GM12878 (cell line): Measurements from ENCODE around the gene ENGASE. TPM values are rescaled to one million over a fixed set of nuclear protein-coding genes. Genes with fewer than 3 reads are reported as not detected.

ENCODE experiments used
- ATAC-seq: fragments of 200-7000 bp; cut with Tn5 transposase; 3 replicates; pipeline ENCODE4 v1.9.1; 2020; ENCODE audit warnings: mild to moderate bottlenecking, moderate library complexity
- BruUV-seq: library from RNA; stranded (reverse); fragments of 400-500 nt; replicated peaks from 2 replicates; lab custom pipeline; 2021; lab: Mats Ljungman, UMichigan
- CTCF ChIA-PET: fragments of 300-600 bp; sonication (Branson Sonifier 250); formaldehyde crosslinking; extraction: SDS; loops from one replicate; lab custom pipeline; 2021; ENCODE audit warnings: inconsistent platforms; lab: Yijun Ruan, JAX
- POLR2A ChIA-PET: fragments of 350-600 bp; formaldehyde crosslinking; extraction: SDS; loops from one replicate; lab custom pipeline; 2021; ENCODE audit warnings: inconsistent platforms; lab: Charles Lee
- RAD21 ChIA-PET: fragments of 300-600 bp; sonication (Branson Sonifier 250); formaldehyde crosslinking; loops from one replicate; lab custom pipeline; 2023; ENCODE audit warnings: antibody characterized with exemption; ENCODE audit not compliant: unreplicated experiment; lab: Charles Lee
- SMC1A ChIA-PET: fragments of 300-600 bp; sonication (Branson Sonifier 250); formaldehyde crosslinking; loops from one replicate; lab custom pipeline; 2023; ENCODE audit not compliant: unreplicated experiment, uncharacterized antibody; lab: Charles Lee
- DNase-seq: peaks from one replicate; pipeline ENCODE4 v3.0.0-alpha.2; 2011; ENCODE audit warnings: low read depth, low spot score
- FAIRE-seq: peaks from 3 replicates; lab custom pipeline; 2011; peaks lifted over from hg19 to GRCh38; lab: Jason Lieb, UNC
- H2AFZ ChIP-seq: 2 replicates; pipeline ENCODE4 v1.6.0; 2011; ENCODE audit warnings: low read depth, low read length, control low read depth; ENCODE audit not compliant: control insufficient read depth
- H3K27ac ChIP-seq: 2 replicates; pipeline ENCODE4 v1.5.1; 2011; ENCODE audit warnings: control low read depth; ENCODE audit not compliant: control insufficient read depth, insufficient read depth
- H3K27me3 ChIP-seq, 2 experiments: replicated peaks in 1 of 2; 2 replicates each; pipeline versions ENCODE4 v1.6.0 to v1.6.1; 2011; ENCODE audit warnings: low read length in 1 of 2; ENCODE audit not compliant: control insufficient read depth in 2 of 2, insufficient read depth in 2 of 2
- H3K36me3 ChIP-seq, 2 experiments: 2 replicates each; pipeline ENCODE4 v1.5.1; 2011; ENCODE audit warnings: low read length in 1 of 2; ENCODE audit not compliant: control insufficient read depth in 2 of 2, insufficient read depth in 2 of 2
- H3K4me1 ChIP-seq: 2 replicates; pipeline ENCODE4 v1.6.1; 2011; ENCODE audit warnings: mild to moderate bottlenecking, low read length, moderate library complexity, mixed read lengths; ENCODE audit not compliant: control insufficient read depth, insufficient read depth
- H3K4me2 ChIP-seq: 2 replicates; pipeline ENCODE4 v1.6.0; 2011; ENCODE audit warnings: control low read depth; ENCODE audit not compliant: control insufficient read depth, insufficient read depth
- H3K4me3 ChIP-seq: fragments of 200-600 bp; sonication (generic); 2 replicates; pipeline ENCODE4 v1.5.1; 2016
- H3K79me2 ChIP-seq: 2 replicates; pipeline ENCODE4 v1.6.0; 2011; ENCODE audit warnings: low read length; ENCODE audit not compliant: control insufficient read depth, insufficient read depth
- H3K9ac ChIP-seq: 2 replicates; pipeline ENCODE4 v1.8.0; 2011; ENCODE audit warnings: low read length, control low read depth, mixed read lengths; ENCODE audit not compliant: control insufficient read depth, insufficient read depth
- H3K9me3 ChIP-seq: replicated peaks from 3 replicates; pipeline ENCODE4 v1.5.1; 2011; ENCODE audit warnings: mild to moderate bottlenecking, low read length; ENCODE audit not compliant: control insufficient read depth, insufficient read depth
- H4K20me1 ChIP-seq: 2 replicates; pipeline ENCODE4 v1.6.0; 2011; ENCODE audit not compliant: control insufficient read depth, insufficient read depth
- CBX3 ChIP-seq: fragments of 200-600 bp; sonication (generic); IDR thresholded peaks from 2 replicates; pipeline ENCODE4 v1.6.1; 2016; ENCODE audit warnings: low read depth, borderline replicate concordance
- ETV6 ChIP-seq, 2 experiments: fragments of 450-650 bp in 1 of 2; IDR thresholded peaks in 1 of 2; conservative IDR thresholded peaks in 1 of 2; 2 replicates each; pipeline ENCODE4 v1.6.1; 2014; ENCODE audit warnings: antibody characterized with exemption in 1 of 2, borderline replicate concordance in 1 of 2, low read depth in 1 of 2, mild to moderate bottlenecking in 1 of 2, moderate library complexity in 1 of 2
- GATAD2B ChIP-seq: fragments of 450-650 bp; conservative IDR thresholded peaks from 2 replicates; pipeline ENCODE4 v1.6.1; 2017; ENCODE audit warnings: low read depth, mild to moderate bottlenecking, moderate library complexity
- LARP7 ChIP-seq: fragments of 450-650 bp; IDR thresholded peaks from 2 replicates; pipeline ENCODE4 v1.6.1; 2017; ENCODE audit warnings: mild to moderate bottlenecking
- PAX8 ChIP-seq: fragments of 450-650 bp; IDR thresholded peaks from 2 replicates; pipeline ENCODE4 v1.6.1; 2017; ENCODE audit warnings: mild to moderate bottlenecking, moderate library complexity
- SMC3 ChIP-seq: IDR thresholded peaks from 2 replicates; pipeline ENCODE4 v1.6.1; 2011; ENCODE audit warnings: low read length, improper control_type of control experiment, borderline replicate concordance
- TAF1 ChIP-seq: IDR thresholded peaks from 2 replicates; pipeline ENCODE4 v1.6.1; 2011; ENCODE audit warnings: mild to moderate bottlenecking, low read depth, low read length, borderline replicate concordance
- TCF7 ChIP-seq: IDR thresholded peaks from 2 replicates; pipeline ENCODE4 v1.6.1; 2014; ENCODE audit warnings: antibody characterized with exemption, borderline replicate concordance
- ZZZ3 ChIP-seq: IDR thresholded peaks from 2 replicates; pipeline ENCODE4 v1.6.1; 2011; ENCODE audit warnings: low read depth; ENCODE audit not compliant: control insufficient read depth, insufficient read length
- WGBS: methylation state at CpG from one replicate; pipeline ENCODE4 v1.1.6; 2016; ENCODE audit warnings: low lambda C conversion rate; ENCODE audit not compliant: insufficient replicate concordance, insufficient coverage; ENCODE audit errors: missing lambda C conversion rate; 5-methylcytosine and 5-hydroxymethylcytosine counted together
- in situ Hi-C: fragments of 300-500 bp; cut with MboI; formaldehyde crosslinking; loops from 9 replicates; pipeline ENCODE4 v1.14.3; 2018; ENCODE audit warnings: mixed read lengths
- intact Hi-C: fragments of 100-400 bp; cut with micrococcal nuclease; formaldehyde crosslinking; loops from one replicate; pipeline ENCODE4 v1.14.2; 2022; ENCODE audit not compliant: unreplicated experiment
- polyA plus RNA-seq, 11 experiments: library from polyadenylated mRNA; depleted of rRNA in 4 of 11; unstranded in 6 of 11; stranded (reverse) in 5 of 11; fragments of >200 nt; fragmentation: Nextera tagmentation in 4 of 11; fragmentation: Illumina TruSeq in 1 of 11; extraction: Ambion mirVana in 4 of 11; extraction: Trizol in 1 of 11; gene quantifications; 1 replicate in 1 of 11; 2 replicates in 10 of 11; pipeline versions ENCODE4 v1.2.1 to v1.2.3, GENCODE V29; 2011 to 2016; ENCODE audit warnings: inconsistent platforms in 2 of 11, missing spikeins in 2 of 11, low read depth in 1 of 11
- total RNA-seq, 4 experiments: library from RNA; depleted of rRNA in 3 of 4; stranded (reverse); fragments of >200 nt in 3 of 4; fragmentation: Illumina TruSeq in 1 of 4; extraction: Trizol in 1 of 4; gene quantifications; 2 replicates each; pipeline versions ENCODE4 v1.2.1 to v1.2.3, GENCODE V29; 2013 to 2021

Gene ENGASE
- total and polyA plus RNA-seq, 10 of the 15 experiments (the other 5 are each of a cell fraction or from before 2014, with no cell fraction given) = 0.18 to 28.9 (median 10.5) TPM

GRCh38 chr17:79070266-79070880 lies 4.3 kb upstream of the ENGASE start:
- BruUV-seq = no TSS peak
- SMC1A ChIA-PET = no interaction called here
- no peaks in the 10 kb centered on the region for H3K27me3 ChIP-seq
- intact Hi-C loops (no loop called here), in situ Hi-C loops (no loop called here)
- H3K4me1 ChIP-seq = no peaks in the 10 kb centered on the region; the same call in 1 of the 2 replicates
- H2AFZ ChIP-seq = no peak overlapping the region
- no peak overlapping the region for H3K4me2 ChIP-seq
- POLR2A ChIA-PET = no interaction called here
- no peak overlapping the region for H3K4me3 ChIP-seq
- peaks cover 2% of the 10 kb centered on the region for H3K79me2 ChIP-seq
- CTCF ChIA-PET = interaction anchor here (0.6 to 1.3 kb wide), 4 partner anchors 13 to 321 kb away, joined by 3 to 4 read pairs (median 3); no protein-coding TSS in a partner anchor
- 48% methylated on average over 9 of the region's 9 CpGs for WGBS
- no peak overlapping the region for H3K9ac ChIP-seq
- H4K20me1 ChIP-seq = no peaks in the 10 kb centered on the region
- H3K9me3 ChIP-seq = no peaks in the 10 kb centered on the region
- TF ChIP-seq GATAD2B (no peak), ETV6 (conservative IDR thresholded peaks at IDR 0.05 in 1 of 2, IDR thresholded peaks at IDR 0.05 in 1 of 2; ENCODE audit: borderline replicate concordance in 1 of 2, low read depth in 1 of 2) (no peak), CBX3 (no peak), PAX8 (no peak), TCF7 (no peak), SMC3 (no peak), ZZZ3 (no peak), TAF1 (no peak), LARP7 (no peak)
- TF ChIP-seq, all 136 proteins: peak for 0
- Histone ChIP-seq H3K36me3 (no peaks in the 10 kb centered on the region), H3K27ac (no peak overlapping the region)
- RAD21 ChIA-PET = interaction anchor here (0.5 kb wide), 1 partner anchor 9 kb away, joined by 3 read pairs; no protein-coding TSS in a partner anchor
- DNase-seq = no peak
- FAIRE-seq = no peak
- ATAC-seq = no peak
